GM12872 (cell line): ENCODE data around the gene VARS2.

Experiments
- CTCF ChIP-seq: IDR thresholded peaks from 3 replicates; pipeline ENCODE4 v1.5.1; 2011; ENCODE audit warnings: low read depth, mild to moderate bottlenecking, low read length, moderate library complexity; ENCODE audit not compliant: insufficient read depth

The VARS2 gene

GRCh38 chr6:30957716-30958115 is 43.7 kb downstream of the VARS2 start:
- no peak for TF ChIP-seq CTCF

- TF ChIP-seq CTCF, result no peak
Measured at GRCh38 chr6:30960907-30961673, 47.1 kb downstream of the VARS2 start.

- TF ChIP-seq CTCF, result no peak
Measured at GRCh38 chr6:30962716-30963115, 48.7 kb downstream of the VARS2 start.

GRCh38 chr6:30963641-30964040 is 49.6 kb downstream of the VARS2 start:
- TF ChIP-seq CTCF, result no peak

- no peak for TF ChIP-seq CTCF
Measured at GRCh38 chr6:30964075-30964474, 50.0 kb downstream of the VARS2 start.

- no peak for TF ChIP-seq CTCF
Measured at GRCh38 chr6:30965140-30965601, 51.1 kb downstream of the VARS2 start.

GRCh38 chr6:30966154-30966553 is 52.1 kb downstream of the VARS2 start:
- no peak for TF ChIP-seq CTCF
